Measurements from ENCODE around the gene SDCCAG8.
A peak's percentile ranks its signal among the peaks of the same experiment; 100 is the strongest.

The SDCCAG8 gene

GRCh38 chr1:243253926-243254232 lies 2.0 kb upstream of the SDCCAG8 start:
- Histone ChIP-seq H3K4me3 (ENCODE audit: low read depth in 1 of 2, low read length in 2 of 2) (peak overlapping the region; percentile 89 to 95), H3K4me1 (ENCODE audit: control insufficient read depth in 1 of 2, insufficient read depth in 2 of 2, low read length in 2 of 2) (peaks cover 17 to 29% of the 10 kb centered on the region in 2 donors), H3K9me3 (ENCODE audit: control insufficient read depth in 1 of 2, low read length in 2 of 2) (no peaks in the 10 kb centered on the region), H3K27me3 (ENCODE audit: control insufficient read depth in 1 of 2, insufficient read depth in 2 of 2, low read length in 2 of 2) (no peaks in the 10 kb centered on the region), H3K9ac (ENCODE audit: low read depth in 1 of 2, low read length in 2 of 2) (peak overlapping the region; percentile 31 to 80), H3K36me3 (ENCODE audit: control insufficient read depth in 1 of 2, insufficient read depth in 2 of 2, low read length in 2 of 2) (no peaks in the 10 kb centered on the region), H3K27ac (ENCODE audit: low read depth, low read length) (no peak overlapping the region)

- Histone ChIP-seq H3K4me3 (ENCODE audit: low read depth in 1 of 2, low read length in 2 of 2) (peak overlapping the region; percentile 89 to 95), H3K4me1 (ENCODE audit: control insufficient read depth in 1 of 2, insufficient read depth in 2 of 2, low read length in 2 of 2) (peaks cover 17 to 29% of the 10 kb centered on the region in 2 donors), H3K27me3 (ENCODE audit: control insufficient read depth in 1 of 2, insufficient read depth in 2 of 2, low read length in 2 of 2) (no peaks in the 10 kb centered on the region), H3K36me3 (ENCODE audit: control insufficient read depth in 1 of 2, insufficient read depth in 2 of 2, low read length in 2 of 2) (no peaks in the 10 kb centered on the region), H3K9ac (ENCODE audit: low read depth in 1 of 2, low read length in 2 of 2) (peak overlapping the region; percentile 83 to 89), H3K27ac (ENCODE audit: low read depth, low read length) (peak overlapping the region; percentile 98), H3K9me3 (ENCODE audit: control insufficient read depth in 1 of 2, low read length in 2 of 2) (no peaks in the 10 kb centered on the region)
Measured at GRCh38 chr1:243254233-243254926, 1.5 kb upstream of the SDCCAG8 start.

- H3K9ac ChIP-seq (ENCODE audit: low read depth in 1 of 2, low read length in 2 of 2): peak within 1 kb of the TSS; percentile 87 to 89
- no peaks in the 10 kb centered on the region for H3K27me3 ChIP-seq (ENCODE audit: control insufficient read depth in 1 of 2, insufficient read depth in 2 of 2, low read length in 2 of 2)
- H3K27ac ChIP-seq (ENCODE audit: low read depth, low read length): peak within 1 kb of the TSS; percentile 98
- H3K4me3 ChIP-seq (ENCODE audit: low read depth in 1 of 2, low read length in 2 of 2): peak within 1 kb of the TSS; percentile 89 to 95
- peaks cover 17 to 29% of the 10 kb centered on the region in 2 donors for H3K4me1 ChIP-seq (ENCODE audit: control insufficient read depth in 1 of 2, insufficient read depth in 2 of 2, low read length in 2 of 2)
- no peaks in the 10 kb centered on the region for H3K36me3 ChIP-seq (ENCODE audit: control insufficient read depth in 1 of 2, insufficient read depth in 2 of 2, low read length in 2 of 2)
- H3K9me3 ChIP-seq (ENCODE audit: control insufficient read depth in 1 of 2, low read length in 2 of 2): no peaks in the 10 kb centered on the region
Measured at GRCh38 chr1:243254927-243255790, 682 bp upstream of the SDCCAG8 start, which contains the start of gene CEP170. Gene CEP170, minus strand, starts transcription at chr1:243255281. Its CDS starts 30,001 bp downstream, at chr1:243225280.

- Histone ChIP-seq H3K27ac (ENCODE audit: low read depth, low read length) (peak overlapping the region; percentile 88), H3K4me1 (ENCODE audit: control insufficient read depth in 1 of 2, insufficient read depth in 2 of 2, low read length in 2 of 2) (peaks cover 17 to 29% of the 10 kb centered on the region in 2 donors), H3K9ac (ENCODE audit: low read depth in 1 of 2, low read length in 2 of 2) (peak overlapping the region; percentile 87 to 89), H3K9me3 (ENCODE audit: control insufficient read depth in 1 of 2, low read length in 2 of 2) (no peaks in the 10 kb centered on the region), H3K36me3 (ENCODE audit: control insufficient read depth in 1 of 2, insufficient read depth in 2 of 2, low read length in 2 of 2) (no peaks in the 10 kb centered on the region), H3K27me3 (ENCODE audit: control insufficient read depth in 1 of 2, insufficient read depth in 2 of 2, low read length in 2 of 2) (no peaks in the 10 kb centered on the region), H3K4me3 (ENCODE audit: low read depth in 1 of 2, low read length in 2 of 2) (peak overlapping the region; percentile 89 to 95)
Measured at GRCh38 chr1:243256590-243256989, 749 bp downstream of the SDCCAG8 start.

GRCh38 chr1:243257189-243257588 lies 1.3 kb downstream of the SDCCAG8 start:
- peaks cover 17 to 29% of the 10 kb centered on the region in 2 donors for H3K4me1 ChIP-seq (ENCODE audit: control insufficient read depth in 1 of 2, insufficient read depth in 2 of 2, low read length in 2 of 2)
- no peaks in the 10 kb centered on the region for H3K9me3 ChIP-seq (ENCODE audit: control insufficient read depth in 1 of 2, low read length in 2 of 2)
- H3K27me3 ChIP-seq (ENCODE audit: control insufficient read depth in 1 of 2, insufficient read depth in 2 of 2, low read length in 2 of 2): no peaks in the 10 kb centered on the region
- H3K36me3 ChIP-seq (ENCODE audit: control insufficient read depth in 1 of 2, insufficient read depth in 2 of 2, low read length in 2 of 2): no peaks in the 10 kb centered on the region
- H3K27ac ChIP-seq (ENCODE audit: low read depth, low read length): no peak overlapping the region
- no peak overlapping the region for H3K9ac ChIP-seq (ENCODE audit: low read depth in 1 of 2, low read length in 2 of 2)
- H3K4me3 ChIP-seq (ENCODE audit: low read depth in 1 of 2, low read length in 2 of 2): no peak overlapping the region

GRCh38 chr1:243258731-243259130 lies 2.9 kb downstream of the SDCCAG8 start:
- H3K27ac ChIP-seq (ENCODE audit: low read depth, low read length): no peak overlapping the region
- H3K36me3 ChIP-seq (ENCODE audit: control insufficient read depth in 1 of 2, insufficient read depth in 2 of 2, low read length in 2 of 2): no peaks in the 10 kb centered on the region
- H3K4me1 ChIP-seq (ENCODE audit: control insufficient read depth in 1 of 2, insufficient read depth in 2 of 2, low read length in 2 of 2): peaks cover 10 to 21% of the 10 kb centered on the region in 2 donors
- H3K9ac ChIP-seq (ENCODE audit: low read depth in 1 of 2, low read length in 2 of 2): no peak overlapping the region
- H3K4me3 ChIP-seq (ENCODE audit: low read depth in 1 of 2, low read length in 2 of 2): no peak overlapping the region
- no peaks in the 10 kb centered on the region for H3K9me3 ChIP-seq (ENCODE audit: control insufficient read depth in 1 of 2, low read length in 2 of 2)
- H3K27me3 ChIP-seq (ENCODE audit: control insufficient read depth in 1 of 2, insufficient read depth in 2 of 2, low read length in 2 of 2): no peaks in the 10 kb centered on the region

GRCh38 chr1:243260221-243260880 lies 4.5 kb downstream of the SDCCAG8 start:
- H3K27me3 ChIP-seq (ENCODE audit: control insufficient read depth in 1 of 2, insufficient read depth in 2 of 2, low read length in 2 of 2): no peaks in the 10 kb centered on the region
- no peak overlapping the region for H3K4me3 ChIP-seq (ENCODE audit: low read depth in 1 of 2, low read length in 2 of 2)
- no peak overlapping the region for H3K27ac ChIP-seq (ENCODE audit: low read depth, low read length)
- H3K36me3 ChIP-seq (ENCODE audit: control insufficient read depth in 1 of 2, insufficient read depth in 2 of 2, low read length in 2 of 2): no peaks in the 10 kb centered on the region
- H3K9ac ChIP-seq (ENCODE audit: low read depth in 1 of 2, low read length in 2 of 2): no peak overlapping the region
- H3K9me3 ChIP-seq (ENCODE audit: control insufficient read depth in 1 of 2, low read length in 2 of 2): no peaks in the 10 kb centered on the region
- H3K4me1 ChIP-seq (ENCODE audit: control insufficient read depth in 1 of 2, insufficient read depth in 2 of 2, low read length in 2 of 2): peaks cover 13 to 15% of the 10 kb centered on the region in 2 donors

GRCh38 chr1:243261390-243261789 lies 5.5 kb downstream of the SDCCAG8 start:
- H3K27me3 ChIP-seq (ENCODE audit: control insufficient read depth in 1 of 2, insufficient read depth in 2 of 2, low read length in 2 of 2): no peaks in the 10 kb centered on the region
- H3K36me3 ChIP-seq (ENCODE audit: control insufficient read depth in 1 of 2, insufficient read depth in 2 of 2, low read length in 2 of 2): no peaks in the 10 kb centered on the region
- no peaks in the 10 kb centered on the region for H3K9me3 ChIP-seq (ENCODE audit: control insufficient read depth in 1 of 2, low read length in 2 of 2)
- H3K9ac ChIP-seq (ENCODE audit: low read depth in 1 of 2, low read length in 2 of 2): no peak overlapping the region
- H3K4me1 ChIP-seq (ENCODE audit: control insufficient read depth in 1 of 2, insufficient read depth in 2 of 2, low read length in 2 of 2): peaks cover 11 to 14% of the 10 kb centered on the region in 2 donors
- H3K27ac ChIP-seq (ENCODE audit: low read depth, low read length): no peak overlapping the region
- H3K4me3 ChIP-seq (ENCODE audit: low read depth in 1 of 2, low read length in 2 of 2): no peak overlapping the region

GRCh38 chr1:243264717-243265116 lies 8.9 kb downstream of the SDCCAG8 start:
- no peaks in the 10 kb centered on the region for H3K27me3 ChIP-seq (ENCODE audit: control insufficient read depth in 1 of 2, insufficient read depth in 2 of 2, low read length in 2 of 2)
- H3K27ac ChIP-seq (ENCODE audit: low read depth, low read length): no peak overlapping the region

GRCh38 chr1:243266231-243266630 lies 10.4 kb downstream of the SDCCAG8 start:
- Histone ChIP-seq H3K4me1 (ENCODE audit: control insufficient read depth in 1 of 2, insufficient read depth in 2 of 2, low read length in 2 of 2) (peaks cover 0 to 23% of the 10 kb centered on the region in 2 donors), H3K9ac (ENCODE audit: low read depth in 1 of 2, low read length in 2 of 2) (no peak overlapping the region), H3K27me3 (ENCODE audit: control insufficient read depth in 1 of 2, insufficient read depth in 2 of 2, low read length in 2 of 2) (no peaks in the 10 kb centered on the region), H3K4me3 (ENCODE audit: low read depth in 1 of 2, low read length in 2 of 2) (no peak overlapping the region), H3K36me3 (ENCODE audit: control insufficient read depth in 1 of 2, insufficient read depth in 2 of 2, low read length in 2 of 2) (no peaks in the 10 kb centered on the region), H3K9me3 (ENCODE audit: control insufficient read depth in 1 of 2, low read length in 2 of 2) (no peaks in the 10 kb centered on the region), H3K27ac (ENCODE audit: low read depth, low read length) (no peak overlapping the region)

More at GRCh38 chr1:243264717-243265116, 8.9 kb downstream of the SDCCAG8 start:
- no peak overlapping the region for H3K9ac ChIP-seq (ENCODE audit: low read depth in 1 of 2, low read length in 2 of 2)
- H3K4me3 ChIP-seq (ENCODE audit: low read depth in 1 of 2, low read length in 2 of 2): no peak overlapping the region
- H3K36me3 ChIP-seq (ENCODE audit: control insufficient read depth in 1 of 2, insufficient read depth in 2 of 2, low read length in 2 of 2): no peaks in the 10 kb centered on the region
- H3K4me1 ChIP-seq (ENCODE audit: control insufficient read depth in 1 of 2, insufficient read depth in 2 of 2, low read length in 2 of 2): peaks cover 0 to 20% of the 10 kb centered on the region in 2 donors
- no peaks in the 10 kb centered on the region for H3K9me3 ChIP-seq (ENCODE audit: control insufficient read depth in 1 of 2, low read length in 2 of 2)

Measured in duodenal mucosa (tissue), 2 donors.